ENCODE data around the gene TTLL7. TPM values are rescaled to one million over a fixed set of nuclear protein-coding genes. Genes with fewer than 3 reads are reported as not detected.

TTLL7 gene
- total RNA-seq, 1 donor from 2014 or later = 37.9 TPM

DNA sequence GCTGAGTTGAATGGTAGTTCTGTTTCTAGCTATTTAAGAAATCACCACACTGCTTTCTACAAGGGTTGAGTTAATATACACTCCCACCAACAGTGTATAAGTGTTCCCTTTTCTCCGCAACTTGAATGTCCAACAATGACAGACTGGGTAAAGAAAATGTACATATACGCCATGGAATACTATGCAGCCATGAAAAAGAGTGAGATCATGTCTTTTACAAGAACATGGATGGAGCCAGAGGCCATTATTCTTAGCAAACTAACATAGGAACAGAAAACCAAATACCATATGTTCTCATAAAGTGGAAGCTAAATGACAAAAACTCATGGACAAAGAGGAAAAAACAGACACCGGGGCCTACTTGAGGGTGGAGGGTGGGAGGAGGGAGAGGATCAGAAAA is 14.8 kb upstream of the TTLL7 start:
- no peaks in the 10 kb centered on the region for H3F3A ChIP-seq (ENCODE audit: low read depth)
- Mint-ChIP-seq H3K36me3 (no peaks in the 10 kb centered on the region), H3K4me3 (no peak overlapping the region), H3K27ac (no peak overlapping the region), H3K4me1 (no peaks in the 10 kb centered on the region), H3K27me3 (ENCODE audit: insufficient read depth, low read depth) (peaks cover 2% of the 10 kb centered on the region), H3K9me3 (no peaks in the 10 kb centered on the region)
- TF ChIP-seq EZH2phosphoT487 (IDR thresholded peaks at IDR 0.05) = no peak
- TF ChIP-seq, protein P1, sequence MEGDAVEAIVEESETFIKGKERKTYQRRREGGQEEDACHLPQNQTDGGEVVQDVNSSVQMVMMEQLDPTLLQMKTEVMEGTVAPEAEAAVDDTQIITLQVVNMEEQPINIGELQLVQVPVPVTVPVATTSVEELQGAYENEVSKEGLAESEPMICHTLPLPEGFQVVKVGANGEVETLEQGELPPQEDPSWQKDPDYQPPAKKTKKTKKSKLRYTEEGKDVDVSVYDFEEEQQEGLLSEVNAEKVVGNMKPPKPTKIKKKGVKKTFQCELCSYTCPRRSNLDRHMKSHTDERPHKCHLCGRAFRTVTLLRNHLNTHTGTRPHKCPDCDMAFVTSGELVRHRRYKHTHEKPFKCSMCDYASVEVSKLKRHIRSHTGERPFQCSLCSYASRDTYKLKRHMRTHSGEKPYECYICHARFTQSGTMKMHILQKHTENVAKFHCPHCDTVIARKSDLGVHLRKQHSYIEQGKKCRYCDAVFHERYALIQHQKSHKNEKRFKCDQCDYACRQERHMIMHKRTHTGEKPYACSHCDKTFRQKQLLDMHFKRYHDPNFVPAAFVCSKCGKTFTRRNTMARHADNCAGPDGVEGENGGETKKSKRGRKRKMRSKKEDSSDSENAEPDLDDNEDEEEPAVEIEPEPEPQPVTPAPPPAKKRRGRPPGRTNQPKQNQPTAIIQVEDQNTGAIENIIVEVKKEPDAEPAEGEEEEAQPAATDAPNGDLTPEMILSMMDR (IDR thresholded peaks at IDR 0.05) = no peak
- no peak for DNase-seq (ENCODE audit: low spot score)
- no peak overlapping the region for H3K9ac ChIP-seq
- no peaks in the 10 kb centered on the region for H3K27me3 ChIP-seq
- no peaks in the 10 kb centered on the region for H3K4me1 ChIP-seq
- no peak overlapping the region for H3K4me2 ChIP-seq
- H3K27ac ChIP-seq = no peak overlapping the region
- H3K9me3 ChIP-seq (ENCODE audit: low read depth) = no peaks in the 10 kb centered on the region
- no peaks in the 10 kb centered on the region for H3K79me2 ChIP-seq (ENCODE audit: low read depth)
- no peak overlapping the region for H3K4me3 ChIP-seq
- no peaks in the 10 kb centered on the region for H4K20me1 ChIP-seq (ENCODE audit: low read depth)
- H2AFZ ChIP-seq (replicated peaks) = no peak overlapping the region
- no peaks in the 10 kb centered on the region for H3K36me3 ChIP-seq

DNA sequence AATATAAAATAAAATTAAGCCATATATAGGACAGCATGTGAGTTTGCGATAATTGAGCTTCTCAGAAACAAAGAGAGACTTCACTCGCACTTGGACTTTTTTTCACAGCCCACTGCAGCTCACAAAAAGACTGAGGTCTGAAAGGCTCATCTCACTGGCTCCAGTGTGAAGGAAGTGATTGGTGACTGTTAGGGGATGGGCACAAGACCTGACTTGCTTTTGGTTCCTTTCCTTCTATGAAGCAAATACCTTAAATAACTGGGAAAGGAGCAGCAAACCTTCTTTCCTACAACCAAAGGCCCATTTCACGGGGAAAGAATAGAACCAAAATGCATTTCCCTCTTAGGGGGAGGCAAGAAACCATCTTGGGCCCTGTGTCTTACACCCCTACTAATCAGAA is 13.1 kb upstream of the TTLL7 start:
- H3F3A ChIP-seq (ENCODE audit: low read depth) = no peaks in the 10 kb centered on the region
- H3K9me3 Mint-ChIP-seq = no peaks in the 10 kb centered on the region
- H3K4me2 ChIP-seq = no peak overlapping the region
- no peak overlapping the region for H3K9ac ChIP-seq
- no peak overlapping the region for H3K4me3 Mint-ChIP-seq
- H3K9me3 ChIP-seq (ENCODE audit: low read depth) = no peaks in the 10 kb centered on the region
- no peak overlapping the region for H3K27ac Mint-ChIP-seq
- H3K36me3 Mint-ChIP-seq = no peaks in the 10 kb centered on the region
- no peaks in the 10 kb centered on the region for H4K20me1 ChIP-seq (ENCODE audit: low read depth)
- TF ChIP-seq, protein P1 (IDR thresholded peaks at IDR 0.05) = no peak
- TF ChIP-seq EZH2 (IDR thresholded peaks at IDR 0.05) (no peak), EZH2phosphoT487 (IDR thresholded peaks at IDR 0.05) (no peak)
- peaks cover 2% of the 10 kb centered on the region for H3K27me3 Mint-ChIP-seq (ENCODE audit: insufficient read depth, low read depth)
- H3K4me1 Mint-ChIP-seq = no peaks in the 10 kb centered on the region
- DNase-seq (ENCODE audit: low spot score) = no peak
- peak overlapping the region; percentile 6 for H2AFZ ChIP-seq (replicated peaks)
- no peak overlapping the region for H3K4me3 ChIP-seq
- H3K4me1 ChIP-seq = no peaks in the 10 kb centered on the region
- H3K79me2 ChIP-seq (ENCODE audit: low read depth) = no peaks in the 10 kb centered on the region
- no peaks in the 10 kb centered on the region for H3K27me3 ChIP-seq
- no peaks in the 10 kb centered on the region for H3K36me3 ChIP-seq
- no peak overlapping the region for H3K27ac ChIP-seq

DNA sequence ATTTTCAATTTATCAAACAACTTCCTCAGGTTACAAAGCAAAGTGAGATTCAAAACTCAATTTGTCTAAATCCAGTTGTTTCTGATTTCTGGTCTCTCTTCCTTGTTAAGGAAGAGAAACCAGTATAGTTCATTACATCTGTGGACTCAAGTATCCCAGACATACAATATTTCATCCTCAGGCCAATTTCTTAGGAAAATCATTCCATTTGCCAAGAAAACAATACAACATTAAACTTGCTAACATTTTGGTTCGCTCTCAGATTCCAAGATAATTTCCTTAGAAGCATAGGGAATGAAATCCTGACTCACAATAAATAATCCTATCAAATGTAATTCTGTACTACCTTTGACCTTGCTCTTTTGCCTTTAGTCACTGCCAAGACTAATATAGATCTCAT is 11.2 kb upstream of the TTLL7 start:
- Histone ChIP-seq H3K9ac (no peak overlapping the region), H3K27me3 (no peaks in the 10 kb centered on the region), H3F3A (ENCODE audit: low read depth) (no peaks in the 10 kb centered on the region), H3K27ac (no peak overlapping the region), H4K20me1 (ENCODE audit: low read depth) (no peaks in the 10 kb centered on the region), H2AFZ (replicated peaks) (no peak overlapping the region), H3K4me3 (no peak overlapping the region), H3K79me2 (ENCODE audit: low read depth) (no peaks in the 10 kb centered on the region), H3K4me1 (no peaks in the 10 kb centered on the region), H3K36me3 (no peaks in the 10 kb centered on the region), H3K9me3 (ENCODE audit: low read depth) (no peaks in the 10 kb centered on the region), H3K4me2 (no peak overlapping the region)
- Mint-ChIP-seq H3K4me1 (no peaks in the 10 kb centered on the region), H3K27ac (no peak overlapping the region), H3K27me3 (ENCODE audit: insufficient read depth, low read depth) (peaks cover 2% of the 10 kb centered on the region), H3K9me3 (no peaks in the 10 kb centered on the region), H3K4me3 (no peak overlapping the region), H3K36me3 (no peaks in the 10 kb centered on the region)
- no peak for DNase-seq (ENCODE audit: low spot score)
- TF ChIP-seq, protein P1 (IDR thresholded peaks at IDR 0.05) = no peak
- TF ChIP-seq EZH2phosphoT487 (IDR thresholded peaks at IDR 0.05) = no peak
- TF ChIP-seq EZH2 (IDR thresholded peaks at IDR 0.05) = no peak

DNA sequence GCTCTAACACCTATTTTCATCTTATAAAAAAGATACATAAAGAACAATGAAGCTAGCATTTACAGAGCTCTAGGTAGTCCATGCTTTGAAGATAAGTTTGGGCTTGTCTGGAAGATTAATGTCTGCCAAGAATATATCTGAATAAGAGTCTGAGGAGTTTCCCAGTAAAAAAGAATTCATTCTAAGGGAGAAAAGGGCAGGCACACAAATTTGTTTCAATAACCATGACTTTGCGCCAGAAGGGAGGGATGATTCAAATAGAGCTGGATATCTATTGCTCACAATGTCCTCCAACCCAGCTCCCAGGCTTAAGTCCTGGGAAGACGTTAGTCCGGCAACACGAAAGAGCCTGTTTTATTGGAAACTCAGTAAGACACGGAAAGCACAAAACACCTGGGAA is 9.7 kb upstream of the TTLL7 start:
- no peaks in the 10 kb centered on the region for H3K79me2 ChIP-seq (ENCODE audit: low read depth)
- no peaks in the 10 kb centered on the region for H3F3A ChIP-seq (ENCODE audit: low read depth)
- H3K27me3 Mint-ChIP-seq (ENCODE audit: insufficient read depth, low read depth) = peaks cover 1% of the 10 kb centered on the region
- no peak overlapping the region for H3K4me2 ChIP-seq
- H3K27ac Mint-ChIP-seq = no peak overlapping the region
- no peaks in the 10 kb centered on the region for H4K20me1 ChIP-seq (ENCODE audit: low read depth)
- H3K36me3 ChIP-seq = no peaks in the 10 kb centered on the region
- no peaks in the 10 kb centered on the region for H3K9me3 ChIP-seq (ENCODE audit: low read depth)
- H3K27ac ChIP-seq = no peak overlapping the region
- H3K27me3 ChIP-seq = no peaks in the 10 kb centered on the region
- no peak overlapping the region for H3K4me3 ChIP-seq
- H3K4me1 ChIP-seq = no peaks in the 10 kb centered on the region
- no peak for DNase-seq (ENCODE audit: low spot score)
- H3K4me3 Mint-ChIP-seq = no peak overlapping the region
- H3K4me1 Mint-ChIP-seq = no peaks in the 10 kb centered on the region
- H3K9me3 Mint-ChIP-seq = no peaks in the 10 kb centered on the region
- H2AFZ ChIP-seq (replicated peaks) = no peak overlapping the region
- TF ChIP-seq EZH2phosphoT487 (IDR thresholded peaks at IDR 0.05) (no peak), EZH2 (IDR thresholded peaks at IDR 0.05) (no peak)
- TF ChIP-seq, protein P1 (IDR thresholded peaks at IDR 0.05) = no peak
- H3K36me3 Mint-ChIP-seq = no peaks in the 10 kb centered on the region
- H3K9ac ChIP-seq = no peak overlapping the region
